NCI-H748 (cell line): ENCODE results near the gene DOCK6.
"Not testable (repeated sequence)": the region's sequence is repeated elsewhere in the genome, so short reads cannot be mapped to it uniquely, and the experiment has no call there.

ENCODE experiments used
- DNase-seq: peaks from one replicate; lab custom pipeline; 2025; ENCODE audit not compliant: unreplicated experiment; lab: John Stamatoyannopoulos, UW

Gene DOCK6

GRCh38 chr19:11177592-11177991 lies 84.7 kb downstream of the DOCK6 start:
- DNase-seq, result no peak

- no peak for DNase-seq
Observed at GRCh38 chr19:11176466-11177193, 85.7 kb downstream of the DOCK6 start.

- no peak for DNase-seq
Observed at GRCh38 chr19:11175920-11176319, 86.4 kb downstream of the DOCK6 start.

GRCh38 chr19:11174336-11174735 lies 88.0 kb downstream of the DOCK6 start:
- no peak for DNase-seq

- DNase-seq, result no peak
Observed at GRCh38 chr19:11173516-11174155, 88.7 kb downstream of the DOCK6 start.

- DNase-seq, result no peak
Observed at GRCh38 chr19:11172576-11172975, 89.7 kb downstream of the DOCK6 start.

GRCh38 chr19:11171144-11171543 lies 91.2 kb downstream of the DOCK6 start:
- DNase-seq, result no peak

- no peak for DNase-seq
Observed at GRCh38 chr19:11169896-11170678, 92.2 kb downstream of the DOCK6 start.

- DNase-seq, result no peak
Observed at GRCh38 chr19:11168568-11168967, 93.8 kb downstream of the DOCK6 start.

- no peak for DNase-seq
Observed at GRCh38 chr19:11166281-11167142, 95.8 kb downstream of the DOCK6 start.

- no peak for DNase-seq
Observed at GRCh38 chr19:11165486-11166030, 96.8 kb downstream of the DOCK6 start.

GRCh38 chr19:11164879-11165406 lies 97.4 kb downstream of the DOCK6 start:
- DNase-seq, result no peak

- DNase-seq, result no peak
Observed at GRCh38 chr19:11164296-11164695, 98.0 kb downstream of the DOCK6 start.

GRCh38 chr19:11160440-11160768 lies 101.9 kb downstream of the DOCK6 start:
- not testable (repeated sequence) for DNase-seq

GRCh38 chr19:11159598-11160439 lies 102.5 kb downstream of the DOCK6 start:
- DNase-seq, result no peak

GRCh38 chr19:11155373-11156120 lies 106.8 kb downstream of the DOCK6 start, which contains the start of gene SPC24:
SPC24 (minus strand) TSS chr19:11155782; CDS start chr19:11155776, 6 bp downstream.
- peak; percentile 97 for DNase-seq

GRCh38 chr19:11154683-11155047 lies 107.7 kb downstream of the DOCK6 start:
- DNase-seq, result no peak

- no peak for DNase-seq
Observed at GRCh38 chr19:11152318-11153062, 109.8 kb downstream of the DOCK6 start.
